ENCODE results near the gene ZNF462.
A peak's percentile ranks its signal among the peaks of the same experiment; 100 is the strongest.

Gene ZNF462

DNA sequence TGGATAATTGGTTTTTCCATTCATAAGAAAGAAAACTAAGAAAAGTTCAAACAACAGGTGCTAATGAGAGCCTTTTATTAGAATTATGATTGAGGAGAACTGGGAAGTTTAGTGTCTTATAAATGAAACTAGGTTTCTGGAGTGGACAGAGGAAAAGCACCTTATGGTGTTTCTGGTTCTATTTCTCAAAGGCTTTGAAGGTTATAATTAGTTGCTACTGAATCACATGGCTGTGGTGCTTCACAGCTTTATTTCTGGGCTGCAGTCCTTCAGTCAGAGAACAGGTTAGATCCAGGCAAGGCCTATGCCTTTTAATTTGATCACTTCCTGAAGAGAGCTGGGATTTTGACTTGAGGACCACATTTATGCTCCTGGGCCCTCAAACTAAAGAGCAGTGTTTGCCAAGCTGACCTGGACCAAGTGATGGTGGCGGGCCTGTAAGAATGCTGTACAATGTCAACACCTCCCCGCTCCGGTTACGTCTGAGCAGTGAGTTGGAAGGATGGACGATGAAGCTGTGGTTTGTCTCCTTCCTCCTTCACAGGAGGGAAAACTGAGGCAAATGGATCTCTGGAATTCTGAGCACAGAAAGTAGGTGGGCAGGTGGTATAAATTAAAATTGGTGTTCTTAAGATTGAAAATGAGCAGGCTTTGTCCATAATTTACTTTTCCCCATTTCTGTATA, 56.0 kb downstream of the ZNF462 start:
- Histone ChIP-seq H3K4me1 (ENCODE audit: insufficient read depth, low read length) (peaks cover 38% of the 10 kb centered on the region), H3K9me3 (ENCODE audit: insufficient read depth, low read depth, low read length) (no peaks in the 10 kb centered on the region), H3K9ac (ENCODE audit: low read depth, low read length) (no peak overlapping the region), H3K36me3 (ENCODE audit: insufficient read depth, low read depth, low read length) (peaks cover 40% of the 10 kb centered on the region), H3K27ac (ENCODE audit: low read length) (no peak overlapping the region), H3K27me3 (ENCODE audit: insufficient read depth, low read length) (no peaks in the 10 kb centered on the region), H3K4me3 (ENCODE audit: low read length) (no peak overlapping the region)

DNA sequence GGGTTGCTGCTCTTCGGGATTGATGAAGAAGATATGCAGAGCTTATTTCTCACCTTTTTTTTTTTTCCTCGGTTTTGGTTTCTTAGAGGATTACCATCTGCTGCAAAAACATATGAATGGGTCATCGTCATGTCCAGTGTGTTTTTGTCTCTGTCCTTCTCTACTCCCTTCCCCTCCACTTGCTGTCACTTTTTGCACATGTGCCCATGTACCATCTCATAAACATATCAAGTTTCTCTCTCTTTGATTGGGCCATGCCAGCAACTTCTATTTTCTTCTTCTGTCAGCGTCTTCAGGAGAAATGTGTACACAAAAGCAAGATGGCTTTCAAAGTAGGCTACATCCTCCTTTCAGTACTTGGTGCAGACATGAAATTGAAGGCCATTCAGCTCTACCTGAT, 57.1 kb downstream of the ZNF462 start:
- Histone ChIP-seq H3K27me3 (ENCODE audit: insufficient read depth, low read length) (no peaks in the 10 kb centered on the region), H3K4me3 (ENCODE audit: low read length) (no peak overlapping the region), H3K9me3 (ENCODE audit: insufficient read depth, low read depth, low read length) (no peaks in the 10 kb centered on the region), H3K4me1 (ENCODE audit: insufficient read depth, low read length) (peaks cover 38% of the 10 kb centered on the region), H3K27ac (ENCODE audit: low read length) (no peak overlapping the region), H3K9ac (ENCODE audit: low read depth, low read length) (no peak overlapping the region), H3K36me3 (ENCODE audit: insufficient read depth, low read depth, low read length) (peaks cover 45% of the 10 kb centered on the region)

DNA sequence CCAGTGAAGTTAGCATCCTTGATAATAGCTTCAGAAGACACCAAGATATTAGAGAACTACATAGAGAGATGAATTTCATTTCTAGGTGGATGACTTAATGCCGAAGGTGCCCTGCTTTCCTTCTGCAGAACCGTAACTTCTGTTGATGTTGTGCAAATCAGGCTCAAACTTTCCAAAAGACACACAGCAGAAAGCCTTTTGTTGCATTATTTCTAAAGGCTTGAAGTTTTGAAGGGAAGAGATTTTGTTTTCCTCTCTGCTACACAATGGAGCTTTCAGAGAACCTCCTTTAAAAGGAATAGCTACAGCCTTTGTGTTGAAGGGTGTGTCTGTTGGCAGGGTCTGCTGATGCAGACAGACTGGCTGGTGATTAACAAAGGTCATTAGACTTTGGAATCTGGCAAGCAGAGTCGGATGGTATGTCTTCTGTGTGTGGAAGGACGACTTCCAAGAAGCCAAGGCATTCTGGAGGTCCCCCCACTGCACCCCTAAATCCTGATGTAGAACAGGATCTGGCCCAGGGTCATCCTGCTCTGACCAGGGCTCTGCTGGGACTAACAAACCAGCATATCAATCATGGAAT, 57.8 kb downstream of the ZNF462 start:
- peak overlapping the region; percentile 55 for H3K27ac ChIP-seq (ENCODE audit: low read length)
- no peaks in the 10 kb centered on the region for H3K27me3 ChIP-seq (ENCODE audit: insufficient read depth, low read length)
- H3K4me1 ChIP-seq (ENCODE audit: insufficient read depth, low read length) = peaks cover 33% of the 10 kb centered on the region
- H3K4me3 ChIP-seq (ENCODE audit: low read length) = peak overlapping the region; percentile 12; the same call in 1 of the 2 replicates
- H3K9ac ChIP-seq (ENCODE audit: low read depth, low read length) = peak overlapping the region; percentile 1; the same call in 1 of the 2 replicates
- H3K9me3 ChIP-seq (ENCODE audit: insufficient read depth, low read depth, low read length) = no peaks in the 10 kb centered on the region
- peaks cover 52% of the 10 kb centered on the region for H3K36me3 ChIP-seq (ENCODE audit: insufficient read depth, low read depth, low read length)

DNA sequence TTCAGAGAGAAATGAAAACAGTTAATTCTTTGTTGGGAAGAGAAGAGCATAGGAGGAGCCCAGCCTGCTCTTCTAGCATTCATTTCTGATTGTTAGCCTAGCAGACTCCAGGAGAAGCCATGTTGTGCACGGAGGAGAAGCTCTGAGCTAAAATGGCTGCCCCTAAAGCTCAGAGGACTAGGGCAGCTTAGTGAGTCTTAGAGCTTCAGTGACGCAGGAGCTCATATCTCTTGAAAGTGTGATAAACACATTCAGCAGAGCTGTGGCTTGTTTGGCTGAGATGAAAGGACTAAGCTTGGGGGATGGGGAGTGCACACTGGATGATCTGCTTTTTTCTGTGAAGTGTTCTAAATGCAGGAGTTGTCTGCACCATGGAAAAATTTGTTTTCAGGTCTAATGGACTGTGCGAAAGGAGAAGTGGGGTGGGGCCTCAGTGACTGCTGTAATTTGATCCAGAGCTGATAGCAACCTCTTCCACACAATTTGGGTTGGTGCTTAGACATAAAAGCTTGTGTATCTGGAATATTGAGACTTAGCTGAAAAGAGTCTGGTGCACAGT, 58.5 kb downstream of the ZNF462 start:
- Histone ChIP-seq H3K4me1 (ENCODE audit: insufficient read depth, low read length) (peaks cover 27% of the 10 kb centered on the region), H3K27ac (ENCODE audit: low read length) (peak overlapping the region; percentile 55), H3K4me3 (ENCODE audit: low read length) (0 out of 2 replicates have a peak overlapping the region, but pooled peaks have one; percentile 19), H3K36me3 (ENCODE audit: insufficient read depth, low read depth, low read length) (peaks cover 57% of the 10 kb centered on the region), H3K27me3 (ENCODE audit: insufficient read depth, low read length) (no peaks in the 10 kb centered on the region), H3K9ac (ENCODE audit: low read depth, low read length) (peak overlapping the region; percentile 1; the same call in 1 of the 2 replicates), H3K9me3 (ENCODE audit: insufficient read depth, low read depth, low read length) (no peaks in the 10 kb centered on the region)

DNA sequence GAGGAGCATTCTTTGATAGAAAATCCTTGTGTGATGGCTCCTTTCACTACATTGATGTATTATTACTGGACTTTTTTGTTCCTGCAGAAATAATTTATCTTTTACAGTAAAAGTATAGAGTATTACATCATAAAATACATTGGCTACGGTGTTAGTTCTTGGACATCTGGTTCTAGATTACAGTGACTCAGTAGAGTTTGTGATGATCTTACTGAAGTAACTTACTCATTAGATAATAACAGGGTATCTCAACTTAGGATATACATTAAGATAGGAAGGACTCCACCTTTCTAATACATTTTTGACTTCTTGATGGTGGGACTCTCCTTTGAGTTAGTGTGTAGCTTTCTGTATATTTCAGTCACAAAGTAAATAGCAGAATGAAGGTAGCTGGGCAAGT, 59.1 kb downstream of the ZNF462 start:
- peaks cover 22% of the 10 kb centered on the region for H3K4me1 ChIP-seq (ENCODE audit: insufficient read depth, low read length)
- H3K27ac ChIP-seq (ENCODE audit: low read length) = no peak overlapping the region
- H3K9ac ChIP-seq (ENCODE audit: low read depth, low read length) = no peak overlapping the region
- H3K36me3 ChIP-seq (ENCODE audit: insufficient read depth, low read depth, low read length) = peaks cover 57% of the 10 kb centered on the region
- H3K4me3 ChIP-seq (ENCODE audit: low read length) = no peak overlapping the region
- H3K27me3 ChIP-seq (ENCODE audit: insufficient read depth, low read length) = no peaks in the 10 kb centered on the region
- no peaks in the 10 kb centered on the region for H3K9me3 ChIP-seq (ENCODE audit: insufficient read depth, low read depth, low read length)

DNA sequence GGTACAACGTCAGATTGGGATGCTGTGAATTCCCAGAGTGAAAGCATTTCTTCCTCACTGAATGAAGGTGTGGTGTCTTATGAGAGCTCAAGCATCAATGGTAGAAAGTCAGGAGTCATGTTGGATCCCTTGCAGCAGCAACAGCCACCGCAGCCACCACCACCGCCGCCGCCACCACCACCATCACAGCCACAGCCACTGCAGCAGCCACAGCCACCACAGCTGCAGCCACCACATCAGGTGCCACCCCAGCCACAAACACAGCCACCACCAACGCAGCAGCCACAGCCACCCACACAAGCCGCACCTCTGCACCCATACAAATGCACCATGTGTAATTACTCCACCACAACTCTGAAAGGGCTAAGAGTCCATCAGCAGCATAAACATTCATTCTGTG, 62.4 kb downstream of the ZNF462 start:
- no peaks in the 10 kb centered on the region for H3K27me3 ChIP-seq (ENCODE audit: insufficient read depth, low read length)
- H3K4me3 ChIP-seq (ENCODE audit: low read length) = no peak overlapping the region
- peaks cover 14% of the 10 kb centered on the region for H3K4me1 ChIP-seq (ENCODE audit: insufficient read depth, low read length)
- H3K36me3 ChIP-seq (ENCODE audit: insufficient read depth, low read depth, low read length) = peaks cover 80% of the 10 kb centered on the region
- no peak overlapping the region for H3K9ac ChIP-seq (ENCODE audit: low read depth, low read length)
- no peak overlapping the region for H3K27ac ChIP-seq (ENCODE audit: low read length)
- H3K9me3 ChIP-seq (ENCODE audit: insufficient read depth, low read depth, low read length) = no peaks in the 10 kb centered on the region

DNA sequence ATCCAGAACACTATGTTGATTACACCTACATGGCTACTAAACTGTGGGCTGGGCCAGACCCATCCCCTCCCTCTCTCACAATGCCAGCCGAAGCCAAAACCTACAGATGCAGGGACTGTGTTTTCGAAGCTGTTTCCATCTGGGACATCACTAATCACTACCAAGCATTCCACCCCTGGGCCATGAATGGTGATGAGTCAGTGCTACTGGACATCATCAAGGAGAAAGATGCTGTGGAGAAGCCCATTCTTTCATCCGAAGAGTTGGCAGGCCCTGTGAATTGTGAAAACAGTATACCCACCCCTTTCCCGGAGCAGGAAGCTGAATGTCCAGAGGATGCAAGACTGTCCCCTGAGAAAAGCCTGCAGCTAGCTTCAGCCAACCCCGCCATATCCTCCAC, 65.0 kb downstream of the ZNF462 start:
- Histone ChIP-seq H3K4me3 (ENCODE audit: low read length) (no peak overlapping the region), H3K4me1 (ENCODE audit: insufficient read depth, low read length) (no peaks in the 10 kb centered on the region), H3K27me3 (ENCODE audit: insufficient read depth, low read length) (no peaks in the 10 kb centered on the region), H3K36me3 (ENCODE audit: insufficient read depth, low read depth, low read length) (peaks cover 99% of the 10 kb centered on the region), H3K27ac (ENCODE audit: low read length) (no peak overlapping the region), H3K9me3 (ENCODE audit: insufficient read depth, low read depth, low read length) (no peaks in the 10 kb centered on the region), H3K9ac (ENCODE audit: low read depth, low read length) (no peak overlapping the region)

DNA sequence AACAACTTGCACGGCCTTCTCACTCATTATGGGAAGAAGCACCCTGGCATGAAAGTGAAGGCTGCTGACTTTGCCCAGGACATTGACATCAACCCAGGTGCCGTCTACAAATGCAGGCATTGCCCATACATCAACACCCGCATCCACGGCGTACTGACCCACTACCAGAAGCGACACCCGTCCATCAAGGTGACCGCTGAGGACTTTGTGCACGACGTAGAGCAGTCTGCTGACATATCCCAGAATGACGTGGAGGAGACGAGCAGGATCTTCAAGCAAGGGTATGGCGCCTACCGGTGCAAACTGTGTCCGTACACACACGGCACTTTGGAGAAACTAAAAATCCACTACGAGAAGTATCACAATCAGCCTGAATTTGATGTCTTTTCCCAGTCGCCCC, 65.4 kb downstream of the ZNF462 start:
- Histone ChIP-seq H3K9me3 (ENCODE audit: insufficient read depth, low read depth, low read length) (no peaks in the 10 kb centered on the region), H3K4me1 (ENCODE audit: insufficient read depth, low read length) (peaks cover under 1% of the 10 kb centered on the region; the same call in 1 of the 2 replicates), H3K27me3 (ENCODE audit: insufficient read depth, low read length) (no peaks in the 10 kb centered on the region), H3K4me3 (ENCODE audit: low read length) (no peak overlapping the region), H3K36me3 (ENCODE audit: insufficient read depth, low read depth, low read length) (peaks cover 99% of the 10 kb centered on the region), H3K27ac (ENCODE audit: low read length) (no peak overlapping the region), H3K9ac (ENCODE audit: low read depth, low read length) (no peak overlapping the region)

DNA sequence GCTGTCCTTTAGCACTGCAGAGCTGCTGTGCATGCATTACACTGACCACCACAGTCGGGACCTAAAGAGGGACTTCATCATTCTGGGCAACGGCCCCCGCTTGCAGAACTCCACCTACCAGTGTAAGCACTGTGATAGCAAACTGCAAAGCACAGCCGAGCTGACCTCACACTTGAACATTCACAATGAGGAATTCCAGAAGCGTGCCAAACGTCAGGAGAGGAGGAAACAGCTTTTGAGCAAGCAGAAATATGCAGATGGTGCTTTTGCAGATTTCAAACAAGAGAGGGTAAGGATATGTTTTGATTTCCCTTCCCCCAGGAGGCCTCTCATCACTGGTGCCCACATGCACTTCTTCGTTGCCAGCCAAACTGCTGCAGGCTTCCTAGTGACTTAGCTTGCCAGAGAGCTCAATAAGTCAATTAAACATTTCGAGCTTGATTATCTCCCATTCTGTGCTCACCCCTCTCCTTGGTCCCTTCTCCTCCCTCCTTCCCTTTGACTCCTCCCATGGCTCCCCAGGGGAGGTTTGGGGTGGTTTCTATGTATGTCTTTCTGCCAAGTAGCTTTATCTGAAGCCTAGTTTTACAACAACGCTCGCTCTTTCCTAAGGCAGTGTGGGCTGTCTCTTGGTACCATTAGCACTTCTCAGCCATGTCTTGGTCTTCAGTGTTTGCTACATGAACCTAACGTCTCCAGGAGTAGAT, 66.7 kb downstream of the ZNF462 start:
- H3K27ac ChIP-seq (ENCODE audit: low read length) = no peak overlapping the region
- no peaks in the 10 kb centered on the region for H3K27me3 ChIP-seq (ENCODE audit: insufficient read depth, low read length)
- H3K9ac ChIP-seq (ENCODE audit: low read depth, low read length) = no peak overlapping the region
- H3K4me1 ChIP-seq (ENCODE audit: insufficient read depth, low read length) = peaks cover 14% of the 10 kb centered on the region; the same call in 1 of the 2 replicates
- H3K9me3 ChIP-seq (ENCODE audit: insufficient read depth, low read depth, low read length) = no peaks in the 10 kb centered on the region
- no peak overlapping the region for H3K4me3 ChIP-seq (ENCODE audit: low read length)
- peaks cover 99% of the 10 kb centered on the region for H3K36me3 ChIP-seq (ENCODE audit: insufficient read depth, low read depth, low read length)

DNA sequence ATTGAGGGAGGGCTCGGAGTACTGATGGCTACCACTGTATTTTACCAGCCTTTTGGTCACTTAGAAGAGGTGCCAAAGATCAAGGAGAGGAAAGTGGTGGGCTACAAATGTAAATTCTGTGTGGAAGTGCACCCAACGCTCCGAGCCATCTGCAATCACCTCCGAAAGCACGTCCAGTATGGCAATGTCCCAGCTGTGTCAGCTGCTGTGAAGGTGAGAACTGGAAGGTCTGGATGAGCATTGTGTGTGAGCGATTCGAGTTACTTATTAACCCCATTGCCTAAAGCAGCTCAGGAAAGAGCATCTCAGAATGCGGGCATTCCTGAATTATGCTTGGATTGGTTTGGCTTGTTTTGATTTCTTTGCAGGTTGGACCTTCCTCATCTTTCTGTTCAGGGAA, 67.5 kb downstream of the ZNF462 start:
- Histone ChIP-seq H3K4me1 (ENCODE audit: insufficient read depth, low read length) (peaks cover 19% of the 10 kb centered on the region; the same call in 1 of the 2 replicates), H3K9ac (ENCODE audit: low read depth, low read length) (no peak overlapping the region), H3K27me3 (ENCODE audit: insufficient read depth, low read length) (no peaks in the 10 kb centered on the region), H3K9me3 (ENCODE audit: insufficient read depth, low read depth, low read length) (no peaks in the 10 kb centered on the region), H3K36me3 (ENCODE audit: insufficient read depth, low read depth, low read length) (peaks cover 99% of the 10 kb centered on the region), H3K4me3 (ENCODE audit: low read length) (no peak overlapping the region), H3K27ac (ENCODE audit: low read length) (no peak overlapping the region)

DNA sequence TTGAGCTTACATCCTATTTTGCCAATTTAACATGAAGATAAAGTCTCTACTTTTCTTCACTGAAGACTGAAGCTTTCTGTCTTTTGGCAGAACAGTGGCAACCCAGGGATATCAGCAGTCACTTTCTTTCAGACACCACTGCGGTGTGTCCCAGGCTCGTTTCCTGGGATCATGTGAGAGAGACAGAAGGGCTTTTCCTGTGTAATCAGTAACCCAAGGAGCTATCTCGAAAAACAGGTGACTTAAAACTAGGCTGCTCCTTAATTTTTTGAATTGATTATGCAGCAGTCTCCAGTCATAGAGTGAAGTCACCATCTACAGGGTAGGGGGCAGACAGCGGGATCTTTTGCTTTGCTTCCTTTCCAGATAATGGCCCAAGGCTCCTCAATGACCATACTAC, 68.5 kb downstream of the ZNF462 start:
- Histone ChIP-seq H3K4me3 (ENCODE audit: low read length) (no peak overlapping the region), H3K4me1 (ENCODE audit: insufficient read depth, low read length) (peaks cover 21% of the 10 kb centered on the region; the same call in 1 of the 2 replicates), H3K9ac (ENCODE audit: low read depth, low read length) (no peak overlapping the region), H3K27ac (ENCODE audit: low read length) (no peak overlapping the region), H3K9me3 (ENCODE audit: insufficient read depth, low read depth, low read length) (no peaks in the 10 kb centered on the region), H3K27me3 (ENCODE audit: insufficient read depth, low read length) (no peaks in the 10 kb centered on the region), H3K36me3 (ENCODE audit: insufficient read depth, low read depth, low read length) (peaks cover 99% of the 10 kb centered on the region)

Data from iPS-20b (cell line).